Inflammatory macrophage treated with lipopolysaccharide for 4 hours (primary cell): Measurements from ENCODE around the gene ARHGAP22.

Experiments
- DNase-seq: peaks from one replicate; pipeline ENCODE4 v3.0.0-alpha.2; 2020

The ARHGAP22 gene

GRCh38 chr10:48526011-48526821, 78.7 kb downstream of the ARHGAP22 start:
- DNase-seq, result no peak

- no peak for DNase-seq
Observed at GRCh38 chr10:48525113-48525512, 79.8 kb downstream of the ARHGAP22 start.

- peak; percentile 61 for DNase-seq
Observed at GRCh38 chr10:48523820-48524758, 80.8 kb downstream of the ARHGAP22 start.

- no peak for DNase-seq
Observed at GRCh38 chr10:48523212-48523819, 81.6 kb downstream of the ARHGAP22 start.

DNA sequence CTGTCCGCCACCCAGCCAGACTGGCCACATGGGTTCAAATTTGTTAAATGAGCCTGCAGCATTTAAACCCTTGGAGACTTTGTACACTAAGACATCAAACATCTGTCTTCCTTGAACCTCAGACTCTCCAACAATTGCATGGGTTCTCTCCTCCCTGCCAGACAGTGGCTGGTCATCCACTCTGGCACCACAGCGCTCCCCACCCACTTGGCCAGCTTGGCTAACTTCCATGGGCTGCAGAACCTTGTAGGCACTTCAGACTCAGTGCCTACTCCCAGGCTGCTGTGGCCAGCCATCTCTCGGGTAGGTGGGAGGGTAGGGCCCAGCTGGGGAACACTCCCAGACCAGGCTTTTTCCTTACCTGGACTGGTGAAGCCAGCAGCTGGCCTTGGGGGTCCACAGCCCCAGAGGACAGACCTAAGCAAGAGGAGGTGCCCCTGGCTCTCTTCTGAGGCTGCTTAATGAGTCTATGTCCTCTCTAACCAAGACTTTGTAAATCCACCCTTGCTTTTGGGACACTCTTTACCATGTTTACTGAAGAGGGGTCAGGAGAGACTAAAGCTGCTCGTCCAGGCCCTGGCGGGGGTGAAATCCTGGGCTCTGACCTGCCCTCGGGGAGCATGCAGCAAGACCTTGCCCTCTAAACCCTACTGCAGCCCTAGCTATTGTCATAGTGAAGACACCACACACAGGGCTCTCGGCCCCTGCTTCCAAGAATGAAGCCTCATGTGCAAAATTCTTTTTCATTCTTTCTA, 82.7 kb downstream of the ARHGAP22 start:
- no peak for DNase-seq

DNA sequence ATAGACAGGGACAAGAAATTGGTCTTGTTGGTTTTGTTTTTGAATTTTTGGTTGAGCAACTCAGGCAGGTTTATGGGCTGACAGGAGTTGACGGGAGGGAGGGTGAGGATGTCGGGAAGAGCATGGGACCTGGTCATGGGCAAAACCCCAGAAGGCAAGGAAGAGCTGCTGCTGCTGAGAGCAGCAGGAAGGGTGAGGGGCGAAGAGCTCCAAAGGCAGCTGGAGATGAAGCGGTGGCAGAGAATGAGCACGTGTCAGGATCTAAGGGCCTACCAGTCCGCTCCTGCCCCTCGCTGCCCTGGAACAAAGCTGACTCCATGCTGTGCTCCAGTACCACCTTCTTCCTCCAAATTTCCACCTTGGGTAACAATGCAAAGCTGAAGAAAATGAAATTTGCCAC, 84.3 kb downstream of the ARHGAP22 start:
- no peak for DNase-seq

GRCh38 chr10:48520184-48520506, 84.7 kb downstream of the ARHGAP22 start:
- no peak for DNase-seq

- no peak for DNase-seq
Observed at GRCh38 chr10:48519481-48520183, 85.2 kb downstream of the ARHGAP22 start.

- no peak for DNase-seq
Observed at GRCh38 chr10:48518986-48519385, 85.9 kb downstream of the ARHGAP22 start.

DNA sequence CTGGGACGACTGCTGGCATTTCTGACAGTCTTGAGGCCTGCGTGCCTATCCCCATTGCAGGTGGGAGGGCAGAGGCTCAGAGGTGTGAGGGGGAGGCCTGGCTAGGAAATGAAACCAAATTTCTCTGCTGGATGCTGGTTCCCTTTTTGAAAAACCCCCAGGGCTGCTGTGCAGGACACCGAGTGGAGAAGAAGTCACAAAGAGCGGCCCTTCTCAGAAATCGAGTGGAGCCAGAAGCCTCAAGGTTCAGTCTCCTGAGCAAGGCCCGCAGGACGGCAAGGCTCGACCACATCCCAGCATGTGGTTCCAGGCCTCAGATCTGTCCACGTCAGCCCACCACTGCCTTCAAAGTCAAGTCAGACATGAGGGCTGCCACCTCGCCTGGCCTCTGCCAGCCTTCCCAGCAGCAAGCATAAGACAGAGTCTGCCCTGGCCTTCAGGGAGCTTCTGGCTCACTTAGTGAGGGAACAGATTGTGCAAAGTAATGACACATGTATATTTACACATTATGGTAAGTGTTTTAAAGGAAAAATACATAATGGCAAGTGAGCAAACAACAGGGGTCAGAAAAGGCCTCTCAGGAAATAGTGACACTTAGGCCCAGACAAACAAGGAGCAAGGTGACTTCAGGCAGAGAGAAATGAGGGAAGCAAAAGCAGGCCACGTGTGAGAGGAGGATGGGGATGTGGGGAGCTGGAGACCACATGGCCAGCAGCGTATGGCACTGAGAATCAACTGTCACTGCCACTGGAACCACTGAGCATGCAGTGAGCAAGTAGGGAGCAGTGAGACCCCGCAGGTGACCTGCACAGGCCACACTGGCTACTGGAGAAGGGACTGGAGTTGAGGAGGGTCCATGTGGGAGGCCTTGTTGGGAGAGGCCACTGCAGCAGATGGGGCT, 86.7 kb downstream of the ARHGAP22 start:
- peak; percentile 84 for DNase-seq

DNA sequence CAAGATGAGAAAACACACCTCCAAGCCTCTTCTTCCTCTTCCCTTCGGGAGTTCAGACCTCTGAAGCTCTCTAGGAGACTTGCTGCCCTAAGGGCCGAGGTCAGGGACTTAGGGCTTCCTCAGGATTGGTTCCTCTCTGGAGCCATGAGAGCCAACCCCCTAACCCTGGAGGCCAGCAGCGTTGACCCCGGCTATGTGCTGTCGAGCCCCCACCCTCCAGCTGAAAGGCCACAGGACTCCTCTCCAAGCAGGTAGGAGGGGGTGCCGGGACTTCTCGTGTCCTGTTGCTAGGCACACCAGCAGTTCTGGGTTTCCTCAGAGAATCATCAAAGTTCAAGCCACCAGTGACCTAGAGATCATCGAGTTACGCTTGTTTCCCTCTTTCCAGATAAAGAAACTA, 87.4 kb downstream of the ARHGAP22 start:
- DNase-seq, result peak; percentile 53

GRCh38 chr10:48516911-48517310, 88.0 kb downstream of the ARHGAP22 start:
- peak; percentile 83 for DNase-seq

GRCh38 chr10:48514916-48515315, 90.0 kb downstream of the ARHGAP22 start:
- no peak for DNase-seq

DNA sequence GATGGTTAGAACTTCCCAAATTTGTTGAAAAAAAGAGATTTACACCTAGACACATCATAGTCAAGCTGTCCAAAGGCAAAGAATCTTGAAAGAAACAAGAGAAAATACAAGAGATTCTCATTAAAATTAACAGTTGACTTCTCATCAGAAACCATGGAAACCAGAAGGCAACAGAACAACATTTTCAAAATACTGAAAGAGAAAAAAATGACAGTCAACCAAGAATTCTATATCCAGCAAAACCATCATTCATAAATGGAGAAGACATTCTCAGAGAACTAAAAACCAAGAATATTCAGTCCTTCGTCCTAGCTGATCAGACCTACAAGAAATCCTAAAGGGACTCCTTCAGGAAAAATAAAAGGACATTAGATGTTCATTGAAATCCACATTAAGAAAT, 90.6 kb downstream of the ARHGAP22 start:
- DNase-seq, result no peak

GRCh38 chr10:48512861-48513260, 92.0 kb downstream of the ARHGAP22 start:
- peak; percentile 86 for DNase-seq

DNA sequence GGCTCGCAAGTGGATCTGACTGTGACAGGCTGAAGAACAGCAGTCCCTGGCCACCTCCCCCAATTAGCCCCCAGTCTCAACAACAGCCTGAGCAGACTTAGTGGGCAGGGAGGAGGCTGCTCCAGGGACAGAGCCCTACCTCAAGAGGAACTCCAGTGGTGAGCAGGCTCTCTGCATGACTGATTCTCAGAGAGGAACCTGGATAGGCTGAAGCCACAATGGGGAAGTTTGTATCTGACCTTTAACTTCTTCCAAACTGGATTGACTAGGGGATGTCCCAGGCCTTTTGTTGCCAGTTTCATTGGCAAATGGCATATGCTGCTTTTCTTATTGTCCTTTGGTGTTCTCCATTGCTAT, 93.0 kb downstream of the ARHGAP22 start:
- DNase-seq, result peak; percentile 96

DNA sequence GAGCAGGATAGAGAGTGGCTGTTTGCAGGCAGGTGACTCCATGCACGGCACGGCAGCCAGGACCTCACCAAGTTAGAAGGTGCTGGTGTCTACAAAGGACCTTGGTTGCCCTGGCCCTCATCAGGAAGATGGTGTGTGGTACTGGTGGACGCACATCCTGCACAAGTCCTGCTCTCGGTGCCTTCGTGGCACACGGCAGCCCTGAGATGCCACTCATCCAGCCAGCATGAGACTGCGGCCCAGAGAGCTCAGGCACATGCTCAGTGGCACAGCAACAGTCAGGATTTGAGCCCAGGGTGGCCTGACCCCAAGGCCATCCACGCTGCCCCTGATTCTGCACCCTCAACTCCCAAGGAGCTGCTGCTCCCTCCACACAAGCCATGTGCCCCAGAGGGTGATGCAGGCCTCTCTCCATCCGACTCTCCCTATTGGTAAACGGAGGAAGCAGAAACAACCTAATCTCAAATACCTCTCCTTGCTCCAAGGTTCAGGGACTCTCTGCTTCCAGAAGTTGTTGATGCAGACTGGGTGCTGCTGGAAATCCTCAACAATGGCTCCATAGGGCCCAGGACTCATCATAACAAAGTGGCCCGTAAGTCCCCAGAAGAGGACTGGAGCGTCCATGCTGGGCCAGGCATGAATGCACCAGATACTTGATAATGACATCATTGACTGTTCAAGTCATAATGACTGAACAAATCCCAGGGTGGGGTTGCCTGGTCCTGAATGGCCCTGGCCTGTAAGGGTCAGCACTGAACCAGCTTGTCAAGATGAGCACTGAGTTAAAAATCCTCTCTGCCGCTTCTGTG, 93.6 kb downstream of the ARHGAP22 start:
- DNase-seq, result no peak

GRCh38 chr10:48509974-48510692, 94.7 kb downstream of the ARHGAP22 start:
- DNase-seq, result peak; percentile 36
